ENCODE measurements around the gene FAT3. TPM values are rescaled to one million over a fixed set of nuclear protein-coding genes. Genes with fewer than 3 reads are reported as not detected.

The FAT3 gene
- total RNA-seq, 1 experiment from 2014 or later, result 0.33 TPM

DNA sequence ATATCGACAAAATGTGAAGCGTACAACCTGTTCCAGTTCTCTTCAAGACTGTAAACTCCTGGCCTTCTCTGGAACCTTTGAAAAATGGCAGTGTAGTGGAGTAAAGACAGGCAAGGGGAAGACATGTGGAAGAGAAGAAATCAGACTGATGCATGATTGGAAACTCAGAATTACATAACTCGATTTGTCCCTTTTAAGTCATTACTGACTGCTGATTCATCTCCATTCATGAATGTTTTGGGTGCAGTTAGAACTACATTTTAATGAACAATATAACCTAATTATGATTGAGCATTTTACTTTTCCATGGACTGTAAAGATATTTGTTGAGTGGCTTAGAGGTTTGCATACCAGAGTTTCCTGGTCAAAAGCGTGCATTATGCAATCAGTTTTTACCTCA, 32.9 kb downstream of the FAT3 start:
- intact Hi-C loops (cut with micrococcal nuclease; ENCODE audit: unreplicated experiment), result no loop called here
- no peaks in the 10 kb centered on the region for H3K4me1 ChIP-seq (ENCODE audit: control insufficient read depth, insufficient read depth, low read length)
- no peaks in the 10 kb centered on the region for H3K27me3 ChIP-seq (ENCODE audit: control insufficient read depth, insufficient read depth, low read length)
- DNase-seq (ENCODE audit: low read depth, low spot score), result no peak
- no peak overlapping the region for H3K27ac ChIP-seq (ENCODE audit: low read length)
- no TSS peak for BruUV-seq (replicated peaks)
- no peaks in the 10 kb centered on the region for H3K36me3 ChIP-seq (ENCODE audit: control insufficient read depth, insufficient read depth, low read length)
- POLR2A ChIA-PET, result no interaction called here
- ATAC-seq, result no peak
- TF ChIP-seq TCF7L2 (IDR thresholded peaks at IDR 0.05; ENCODE audit: low read depth, low read length) (no peak), SIN3A (IDR thresholded peaks at IDR 0.05; ENCODE audit: borderline replicate concordance, insufficient read depth, low read depth, low read length) (no peak), POLR2AphosphoS5 (IDR thresholded peaks at IDR 0.05; ENCODE audit: low read depth, low read length) (no peak)
- TF ChIP-seq, protein P1, sequence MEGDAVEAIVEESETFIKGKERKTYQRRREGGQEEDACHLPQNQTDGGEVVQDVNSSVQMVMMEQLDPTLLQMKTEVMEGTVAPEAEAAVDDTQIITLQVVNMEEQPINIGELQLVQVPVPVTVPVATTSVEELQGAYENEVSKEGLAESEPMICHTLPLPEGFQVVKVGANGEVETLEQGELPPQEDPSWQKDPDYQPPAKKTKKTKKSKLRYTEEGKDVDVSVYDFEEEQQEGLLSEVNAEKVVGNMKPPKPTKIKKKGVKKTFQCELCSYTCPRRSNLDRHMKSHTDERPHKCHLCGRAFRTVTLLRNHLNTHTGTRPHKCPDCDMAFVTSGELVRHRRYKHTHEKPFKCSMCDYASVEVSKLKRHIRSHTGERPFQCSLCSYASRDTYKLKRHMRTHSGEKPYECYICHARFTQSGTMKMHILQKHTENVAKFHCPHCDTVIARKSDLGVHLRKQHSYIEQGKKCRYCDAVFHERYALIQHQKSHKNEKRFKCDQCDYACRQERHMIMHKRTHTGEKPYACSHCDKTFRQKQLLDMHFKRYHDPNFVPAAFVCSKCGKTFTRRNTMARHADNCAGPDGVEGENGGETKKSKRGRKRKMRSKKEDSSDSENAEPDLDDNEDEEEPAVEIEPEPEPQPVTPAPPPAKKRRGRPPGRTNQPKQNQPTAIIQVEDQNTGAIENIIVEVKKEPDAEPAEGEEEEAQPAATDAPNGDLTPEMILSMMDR (IDR thresholded peaks at IDR 0.05), result no peak
- TF ChIP-seq, protein P2, sequence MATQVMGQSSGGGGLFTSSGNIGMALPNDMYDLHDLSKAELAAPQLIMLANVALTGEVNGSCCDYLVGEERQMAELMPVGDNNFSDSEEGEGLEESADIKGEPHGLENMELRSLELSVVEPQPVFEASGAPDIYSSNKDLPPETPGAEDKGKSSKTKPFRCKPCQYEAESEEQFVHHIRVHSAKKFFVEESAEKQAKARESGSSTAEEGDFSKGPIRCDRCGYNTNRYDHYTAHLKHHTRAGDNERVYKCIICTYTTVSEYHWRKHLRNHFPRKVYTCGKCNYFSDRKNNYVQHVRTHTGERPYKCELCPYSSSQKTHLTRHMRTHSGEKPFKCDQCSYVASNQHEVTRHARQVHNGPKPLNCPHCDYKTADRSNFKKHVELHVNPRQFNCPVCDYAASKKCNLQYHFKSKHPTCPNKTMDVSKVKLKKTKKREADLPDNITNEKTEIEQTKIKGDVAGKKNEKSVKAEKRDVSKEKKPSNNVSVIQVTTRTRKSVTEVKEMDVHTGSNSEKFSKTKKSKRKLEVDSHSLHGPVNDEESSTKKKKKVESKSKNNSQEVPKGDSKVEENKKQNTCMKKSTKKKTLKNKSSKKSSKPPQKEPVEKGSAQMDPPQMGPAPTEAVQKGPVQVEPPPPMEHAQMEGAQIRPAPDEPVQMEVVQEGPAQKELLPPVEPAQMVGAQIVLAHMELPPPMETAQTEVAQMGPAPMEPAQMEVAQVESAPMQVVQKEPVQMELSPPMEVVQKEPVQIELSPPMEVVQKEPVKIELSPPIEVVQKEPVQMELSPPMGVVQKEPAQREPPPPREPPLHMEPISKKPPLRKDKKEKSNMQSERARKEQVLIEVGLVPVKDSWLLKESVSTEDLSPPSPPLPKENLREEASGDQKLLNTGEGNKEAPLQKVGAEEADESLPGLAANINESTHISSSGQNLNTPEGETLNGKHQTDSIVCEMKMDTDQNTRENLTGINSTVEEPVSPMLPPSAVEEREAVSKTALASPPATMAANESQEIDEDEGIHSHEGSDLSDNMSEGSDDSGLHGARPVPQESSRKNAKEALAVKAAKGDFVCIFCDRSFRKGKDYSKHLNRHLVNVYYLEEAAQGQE (IDR thresholded peaks at IDR 0.05; ENCODE audit: insufficient read depth in 1 of 2, low read depth in 2 of 2, low read length in 1 of 2), result no peak
- no peaks in the 10 kb centered on the region for H3K9me3 ChIP-seq (ENCODE audit: control insufficient read depth, insufficient read depth, low read depth, low read length)
- H3K4me3 ChIP-seq (ENCODE audit: low read depth in 2 of 2, low read length in 2 of 2), result no peak overlapping the region
- in situ Hi-C loops (cut with HindIII; ENCODE audit: low pct_unique_long_range_greater_than_20kb, low sequenced_read_pairs), result no loop called here
- CTCF ChIA-PET, result no interaction called here

DNA sequence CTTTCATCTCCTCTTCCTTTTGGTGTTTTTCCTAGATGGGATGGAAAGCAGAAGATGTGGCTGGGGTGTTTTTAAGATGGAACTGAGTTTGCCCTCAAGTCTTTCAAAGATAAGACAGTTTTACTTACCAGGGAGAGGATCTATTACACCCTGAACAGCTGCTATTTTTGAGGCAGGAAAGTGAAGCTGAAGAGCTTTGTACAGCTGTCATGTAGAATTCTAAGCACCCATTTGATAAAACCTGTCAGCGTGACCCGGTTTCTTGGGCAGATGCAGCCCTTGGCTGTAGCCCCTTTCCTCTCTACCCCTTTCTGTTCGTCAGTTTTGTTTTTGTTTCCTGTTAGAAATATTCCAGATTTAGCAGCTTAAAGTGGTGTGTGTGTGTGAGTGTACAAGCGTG, 35.2 kb downstream of the FAT3 start:
- in situ Hi-C loops (cut with HindIII; ENCODE audit: low pct_unique_long_range_greater_than_20kb, low sequenced_read_pairs) (no loop called here), intact Hi-C loops (cut with micrococcal nuclease; ENCODE audit: unreplicated experiment) (no loop called here)
- DNase-seq (ENCODE audit: low read depth, low spot score) (no peak), ATAC-seq (no peak)
- POLR2A ChIA-PET, result no interaction called here
- no peak overlapping the region for H3K27ac ChIP-seq (ENCODE audit: low read length)
- CTCF ChIA-PET, result no interaction called here
- TF ChIP-seq SIN3A (IDR thresholded peaks at IDR 0.05; ENCODE audit: borderline replicate concordance, insufficient read depth, low read depth, low read length) (no peak), POLR2AphosphoS5 (IDR thresholded peaks at IDR 0.05; ENCODE audit: low read depth, low read length) (no peak)
- no peaks in the 10 kb centered on the region for H3K9me3 ChIP-seq (ENCODE audit: control insufficient read depth, insufficient read depth, low read depth, low read length)
- H3K4me3 ChIP-seq (ENCODE audit: low read depth in 2 of 2, low read length in 2 of 2), result no peak overlapping the region
- no peaks in the 10 kb centered on the region for H3K4me1 ChIP-seq (ENCODE audit: control insufficient read depth, insufficient read depth, low read length)
- H3K36me3 ChIP-seq (ENCODE audit: control insufficient read depth, insufficient read depth, low read length), result no peaks in the 10 kb centered on the region
- no TSS peak for BruUV-seq (replicated peaks)
- no peaks in the 10 kb centered on the region for H3K27me3 ChIP-seq (ENCODE audit: control insufficient read depth, insufficient read depth, low read length)

DNA sequence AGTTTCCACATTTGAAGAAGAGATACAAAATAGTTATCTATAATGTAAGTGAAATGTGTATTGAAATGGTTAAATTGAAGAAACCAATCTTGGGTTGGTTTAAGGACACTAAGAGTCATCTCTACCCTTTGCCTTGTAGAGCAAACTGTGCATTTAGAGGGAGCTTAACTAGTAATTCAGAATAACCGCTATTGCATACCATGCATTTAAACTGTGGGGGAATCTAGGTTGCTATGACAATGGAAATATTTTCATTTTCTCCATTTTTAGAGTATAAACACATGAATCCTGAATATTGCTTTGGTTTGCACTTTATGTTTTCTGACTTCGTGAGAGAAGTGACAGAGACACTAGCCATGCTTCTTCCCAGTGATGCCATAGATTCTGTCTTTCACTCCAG, 39.7 kb downstream of the FAT3 start:
- ATAC-seq (no peak), DNase-seq (ENCODE audit: low read depth, low spot score) (no peak)
- no peaks in the 10 kb centered on the region for H3K27me3 ChIP-seq (ENCODE audit: control insufficient read depth, insufficient read depth, low read length)
- no peaks in the 10 kb centered on the region for H3K4me1 ChIP-seq (ENCODE audit: control insufficient read depth, insufficient read depth, low read length)
- no peak overlapping the region for H3K27ac ChIP-seq (ENCODE audit: low read length)
- H3K36me3 ChIP-seq (ENCODE audit: control insufficient read depth, insufficient read depth, low read length), result no peaks in the 10 kb centered on the region
- intact Hi-C loops (cut with micrococcal nuclease; ENCODE audit: unreplicated experiment) (no loop called here), in situ Hi-C loops (cut with HindIII; ENCODE audit: low pct_unique_long_range_greater_than_20kb, low sequenced_read_pairs) (no loop called here)
- BruUV-seq (replicated peaks), result no TSS peak
- POLR2A ChIA-PET, result no interaction called here
- CTCF ChIA-PET, result no interaction called here
- H3K9me3 ChIP-seq (ENCODE audit: control insufficient read depth, insufficient read depth, low read depth, low read length), result no peaks in the 10 kb centered on the region
- H3K4me3 ChIP-seq (ENCODE audit: low read depth in 2 of 2, low read length in 2 of 2), result no peak overlapping the region
- TF ChIP-seq, protein P1 (IDR thresholded peaks at IDR 0.05), result no peak
- no peak for TF ChIP-seq POLR2AphosphoS5 (IDR thresholded peaks at IDR 0.05; ENCODE audit: low read depth, low read length)
- TF ChIP-seq TCF7L2 (IDR thresholded peaks at IDR 0.05; ENCODE audit: low read depth, low read length), result no peak
- TF ChIP-seq, protein P2 (IDR thresholded peaks at IDR 0.05; ENCODE audit: insufficient read depth in 1 of 2, low read depth in 2 of 2, low read length in 1 of 2), result no peak
- no peak for TF ChIP-seq SIN3A (IDR thresholded peaks at IDR 0.05; ENCODE audit: borderline replicate concordance, insufficient read depth, low read depth, low read length)
